NCI-H2227 (cell line): ENCODE data around the gene ZNF860.

Experiments
- DNase-seq: peaks from one replicate; lab custom pipeline; 2025; ENCODE audit not compliant: unreplicated experiment; lab: John Stamatoyannopoulos, UW

ZNF860 gene

GRCh38 chr3:31981206-31982181, at the start of gene ZNF860, which contains the start of gene OSBPL10:
ZNF860 (plus strand) TSS chr3:31981750; CDS start chr3:31989080, 7,330 bp downstream.
OSBPL10 (minus strand) TSS chr3:31981262; CDS start chr3:31981179, 83 bp downstream.
- peak; percentile 52 for DNase-seq

- DNase-seq = no peak
These were observed 48.6 kb upstream of the ZNF860 start for GRCh38 chr3:31932990-31933389.

- no peak for DNase-seq
These were observed 47.5 kb upstream of the ZNF860 start for GRCh38 chr3:31934018-31934417.

- DNase-seq = no peak
These were observed 46.7 kb upstream of the ZNF860 start for GRCh38 chr3:31934866-31935265.

- DNase-seq = no peak
These were observed 45.0 kb upstream of the ZNF860 start for GRCh38 chr3:31936420-31937060.

- no peak for DNase-seq
These were observed 44.3 kb upstream of the ZNF860 start for GRCh38 chr3:31937225-31937624.

- DNase-seq = no peak
These were observed 39.1 kb upstream of the ZNF860 start for GRCh38 chr3:31942446-31942845.

- no peak for DNase-seq
These were observed 38.5 kb upstream of the ZNF860 start for GRCh38 chr3:31943041-31943440.

GRCh38 chr3:31945738-31946052, 35.9 kb upstream of the ZNF860 start:
- DNase-seq = no peak

- DNase-seq = no peak
These were observed 35.0 kb upstream of the ZNF860 start for GRCh38 chr3:31946484-31947081.

DNA sequence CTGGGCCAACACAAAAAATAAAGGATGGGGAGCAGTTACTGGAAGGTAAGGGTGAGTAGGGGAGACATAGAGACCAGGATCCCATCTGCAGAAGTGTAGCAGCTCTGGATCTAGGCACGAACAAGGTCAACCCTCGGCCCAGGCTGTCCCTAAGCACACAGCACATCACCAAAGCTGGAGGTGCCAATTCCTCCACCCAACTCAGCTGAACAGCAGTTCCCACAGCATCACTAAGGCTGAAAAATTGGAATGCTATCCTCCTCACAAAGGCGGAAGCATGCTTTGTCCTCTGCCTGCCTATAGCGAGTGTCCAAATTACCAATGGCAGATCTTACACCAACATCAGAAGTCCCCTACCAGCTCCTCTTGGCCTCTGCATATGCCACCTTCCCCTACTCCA, 34.4 kb upstream of the ZNF860 start:
- DNase-seq = no peak

DNA sequence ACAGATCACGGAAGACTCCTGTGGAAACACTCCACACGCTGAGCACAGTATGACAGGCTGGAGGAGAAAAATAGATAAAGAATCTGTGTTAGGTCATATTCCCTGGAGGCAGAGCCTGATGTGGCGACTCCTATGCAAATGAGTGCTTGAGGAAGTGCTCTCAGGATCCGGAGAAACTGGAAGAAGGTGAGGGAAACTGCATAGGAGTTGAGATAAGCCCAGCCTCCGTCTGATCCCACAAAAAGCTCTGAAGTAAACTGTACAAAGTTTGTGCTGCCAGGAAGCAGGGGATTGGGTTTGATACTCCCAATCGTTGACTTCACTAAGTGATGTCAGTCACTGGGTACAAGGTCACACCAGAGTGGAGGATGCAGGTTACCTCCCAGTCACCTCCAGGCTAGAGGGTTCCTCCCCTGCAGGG, 33.9 kb upstream of the ZNF860 start:
- DNase-seq = no peak

- no peak for DNase-seq
These were observed 33.3 kb upstream of the ZNF860 start for GRCh38 chr3:31948280-31948679.

- DNase-seq = no peak
These were observed 29.3 kb upstream of the ZNF860 start for GRCh38 chr3:31952205-31952604.

- DNase-seq = no peak
These were observed 28.5 kb upstream of the ZNF860 start for GRCh38 chr3:31953091-31953490.

- no peak for DNase-seq
These were observed 27.9 kb upstream of the ZNF860 start for GRCh38 chr3:31953636-31954035.

- DNase-seq = no peak
These were observed 26.0 kb upstream of the ZNF860 start for GRCh38 chr3:31955581-31955980.

- no peak for DNase-seq
These were observed 24.4 kb upstream of the ZNF860 start for GRCh38 chr3:31957106-31957505.

DNA sequence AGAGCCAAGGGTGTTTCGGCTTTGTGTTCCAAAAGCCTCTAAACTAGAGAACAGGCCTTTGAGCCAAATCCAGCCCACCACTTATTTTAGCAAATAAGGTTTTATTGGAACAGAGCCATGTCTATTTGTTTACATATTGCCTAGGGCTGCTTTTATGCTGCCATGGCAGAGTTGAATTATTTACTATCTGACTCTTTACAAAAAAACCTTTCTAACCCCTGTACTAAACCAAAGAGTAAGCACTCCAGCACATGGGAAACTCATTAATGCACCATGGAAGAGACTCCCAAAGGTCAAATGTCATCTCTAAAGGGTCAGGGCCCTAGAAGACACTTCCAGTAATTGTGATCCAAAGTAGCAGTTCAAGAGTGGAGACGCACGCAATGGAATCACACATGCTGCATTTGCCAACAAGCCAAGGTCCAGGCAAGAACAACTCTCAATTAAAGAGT, 22.8 kb upstream of the ZNF860 start:
- DNase-seq = peak; percentile 40

DNA sequence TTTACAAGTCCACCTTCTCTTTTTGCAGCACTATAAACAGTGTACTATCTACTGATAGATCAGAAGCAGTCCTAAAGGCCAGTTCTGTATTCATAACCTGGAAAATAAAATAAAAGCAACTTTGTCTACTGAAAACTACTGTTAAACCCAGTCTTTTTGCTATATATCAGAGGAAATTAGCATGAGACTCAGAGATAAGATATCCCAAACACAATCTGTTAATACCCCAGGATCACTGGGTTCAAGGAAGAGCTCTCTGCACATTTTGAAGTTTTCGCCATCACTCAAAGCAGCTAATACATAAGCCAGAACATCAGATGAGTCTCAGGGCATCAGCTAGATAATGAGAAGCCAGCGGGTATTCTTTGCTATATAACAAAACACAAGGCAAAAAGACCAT, 22.3 kb upstream of the ZNF860 start:
- no peak for DNase-seq

GRCh38 chr3:31959951-31960792, 21.4 kb upstream of the ZNF860 start:
- DNase-seq = no peak
